ENCODE data around the gene UBXN10.

DNA sequence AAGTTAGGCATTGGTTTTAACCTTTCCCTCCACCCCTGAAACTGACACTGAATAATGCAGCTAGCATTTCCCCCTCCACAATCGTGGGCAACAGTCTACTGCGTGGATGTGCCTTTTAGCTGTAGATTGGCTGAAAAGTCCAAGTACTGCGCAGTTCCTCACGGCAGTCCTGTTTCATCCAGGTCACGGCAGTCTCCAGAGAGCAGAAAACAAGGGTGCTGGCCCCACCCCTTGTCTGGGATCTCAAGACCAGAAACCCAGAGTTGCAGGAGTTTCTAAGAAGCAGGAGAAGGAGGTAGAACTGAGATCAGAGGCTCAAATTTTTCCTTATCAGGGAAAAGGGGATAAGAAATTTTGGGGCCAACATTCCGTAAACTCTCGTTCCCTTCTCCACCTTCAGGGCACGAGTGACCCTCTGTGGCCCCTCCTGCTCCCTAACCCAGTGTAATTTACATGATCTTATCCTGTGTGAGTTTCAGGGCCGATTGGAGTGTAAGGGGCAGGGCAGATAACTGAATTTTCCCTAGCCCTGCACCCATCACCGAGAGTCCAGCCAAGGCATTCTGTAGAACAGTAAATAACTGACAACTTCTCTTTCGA lies 26.3 kb downstream of the UBXN10 start:
- TF ChIP-seq, protein P1, sequence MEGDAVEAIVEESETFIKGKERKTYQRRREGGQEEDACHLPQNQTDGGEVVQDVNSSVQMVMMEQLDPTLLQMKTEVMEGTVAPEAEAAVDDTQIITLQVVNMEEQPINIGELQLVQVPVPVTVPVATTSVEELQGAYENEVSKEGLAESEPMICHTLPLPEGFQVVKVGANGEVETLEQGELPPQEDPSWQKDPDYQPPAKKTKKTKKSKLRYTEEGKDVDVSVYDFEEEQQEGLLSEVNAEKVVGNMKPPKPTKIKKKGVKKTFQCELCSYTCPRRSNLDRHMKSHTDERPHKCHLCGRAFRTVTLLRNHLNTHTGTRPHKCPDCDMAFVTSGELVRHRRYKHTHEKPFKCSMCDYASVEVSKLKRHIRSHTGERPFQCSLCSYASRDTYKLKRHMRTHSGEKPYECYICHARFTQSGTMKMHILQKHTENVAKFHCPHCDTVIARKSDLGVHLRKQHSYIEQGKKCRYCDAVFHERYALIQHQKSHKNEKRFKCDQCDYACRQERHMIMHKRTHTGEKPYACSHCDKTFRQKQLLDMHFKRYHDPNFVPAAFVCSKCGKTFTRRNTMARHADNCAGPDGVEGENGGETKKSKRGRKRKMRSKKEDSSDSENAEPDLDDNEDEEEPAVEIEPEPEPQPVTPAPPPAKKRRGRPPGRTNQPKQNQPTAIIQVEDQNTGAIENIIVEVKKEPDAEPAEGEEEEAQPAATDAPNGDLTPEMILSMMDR (IDR thresholded peaks at IDR 0.05) = no peak
- TF ChIP-seq EP300 (IDR thresholded peaks at IDR 0.05) (no peak), POLR2A (IDR thresholded peaks at IDR 0.05) (no peak)
